KMS-11 (cell line): ENCODE measurements around the gene GUCA1C.

Experiments
- H2AFZ ChIP-seq: fragments of 200-600 bp; sonication (generic); 2 replicates; pipeline ENCODE4 v1.6.1; 2016; ENCODE audit warnings: antibody characterized with exemption, mixed run types, low read depth
- H3K27ac ChIP-seq: fragments of 200-600 bp; sonication (generic); 2 replicates; pipeline ENCODE4 v1.6.1; 2016; ENCODE audit warnings: mild to moderate bottlenecking, mixed run types
- H3K27me3 ChIP-seq: fragments of 200-600 bp; sonication (generic); 2 replicates; pipeline ENCODE4 v1.6.1; 2017; ENCODE audit warnings: mild to moderate bottlenecking, low read depth, mixed run types, moderate library complexity; ENCODE audit not compliant: insufficient read depth
- H3K36me3 ChIP-seq: fragments of 200-600 bp; sonication (generic); 2 replicates; pipeline ENCODE4 v1.6.1; 2017; ENCODE audit warnings: mild to moderate bottlenecking, mixed run types; ENCODE audit not compliant: insufficient read depth
- H3K4me1 ChIP-seq: fragments of 200-600 bp; sonication (generic); 2 replicates; pipeline ENCODE4 v1.6.1; 2016; ENCODE audit warnings: mild to moderate bottlenecking, low read depth, mixed run types; ENCODE audit not compliant: poor library complexity, severe bottlenecking
- H3K4me2 ChIP-seq: fragments of 200-600 bp; sonication (generic); 2 replicates; pipeline ENCODE4 v1.7.0; 2016; ENCODE audit warnings: mild to moderate bottlenecking, mixed run types
- H3K4me3 ChIP-seq: fragments of 200-600 bp; sonication (generic); IDR thresholded peaks from 2 replicates; pipeline ENCODE4 v1.6.1; 2017; ENCODE audit warnings: low read depth, low read length, mixed read lengths; ENCODE audit not compliant: insufficient read depth
- H3K79me2 ChIP-seq: fragments of 200-600 bp; sonication (generic); 2 replicates; pipeline ENCODE4 v1.6.1; 2016; ENCODE audit warnings: low read depth, mixed run types; ENCODE audit not compliant: insufficient read depth
- H3K9ac ChIP-seq: fragments of 200-600 bp; sonication (generic); 2 replicates; pipeline ENCODE4 v1.6.1; 2016; ENCODE audit warnings: mild to moderate bottlenecking, mixed run types
- H4K20me1 ChIP-seq: fragments of 200-600 bp; sonication (generic); 2 replicates; pipeline ENCODE4 v1.6.1; 2016; ENCODE audit warnings: mild to moderate bottlenecking, mixed run types; ENCODE audit not compliant: insufficient read depth
- CTCF ChIP-seq: fragments of 200-600 bp; sonication (generic); conservative IDR thresholded peaks from 2 replicates; pipeline ENCODE4 v1.6.1; 2017; ENCODE audit warnings: low read depth, mild to moderate bottlenecking, antibody characterized with exemption, low read length, moderate library complexity, mixed read lengths

GUCA1C gene

GRCh38 chr3:108953700-108954099, at the start of gene GUCA1C:
TSS of gene GUCA1C (minus strand) at chr3:108953879. CDS start at chr3:108953762, 117 bp downstream.
- H3K4me3 ChIP-seq: no peak within 1 kb of the TSS
- H3K36me3 ChIP-seq: no peaks in the 10 kb centered on the region
- no peaks in the 10 kb centered on the region for H3K4me1 ChIP-seq
- H2AFZ ChIP-seq: no peak within 1 kb of the TSS
- TF ChIP-seq CTCF: no peak
- H3K4me2 ChIP-seq: no peak within 1 kb of the TSS
- no peak within 1 kb of the TSS for H3K9ac ChIP-seq
- no peak within 1 kb of the TSS for H3K27ac ChIP-seq
- no peaks in the 10 kb centered on the region for H4K20me1 ChIP-seq
- no peaks in the 10 kb centered on the region for H3K79me2 ChIP-seq
- no peaks in the 10 kb centered on the region for H3K27me3 ChIP-seq

- no peaks in the 10 kb centered on the region for H3K27me3 ChIP-seq
These were observed 44.8 kb upstream of the GUCA1C start for GRCh38 chr3:108998436-108998835.

GRCh38 chr3:108985844-108986243, 32.2 kb upstream of the GUCA1C start:
- H2AFZ ChIP-seq: no peak overlapping the region
- H3K9ac ChIP-seq: no peak overlapping the region
- no peaks in the 10 kb centered on the region for H4K20me1 ChIP-seq
- H3K27me3 ChIP-seq: no peaks in the 10 kb centered on the region
- H3K4me2 ChIP-seq: no peak overlapping the region
- no peak for TF ChIP-seq CTCF
- no peaks in the 10 kb centered on the region for H3K79me2 ChIP-seq
- no peaks in the 10 kb centered on the region for H3K4me1 ChIP-seq
- no peak overlapping the region for H3K27ac ChIP-seq
- H3K36me3 ChIP-seq: no peaks in the 10 kb centered on the region
- no peak overlapping the region for H3K4me3 ChIP-seq

More at GRCh38 chr3:108998436-108998835, 44.8 kb upstream of the GUCA1C start:
- no peaks in the 10 kb centered on the region for H3K4me1 ChIP-seq
- no peaks in the 10 kb centered on the region for H4K20me1 ChIP-seq
- H3K27ac ChIP-seq: no peak overlapping the region
- no peak overlapping the region for H3K9ac ChIP-seq
- no peak overlapping the region for H3K4me2 ChIP-seq
- no peaks in the 10 kb centered on the region for H3K79me2 ChIP-seq
- no peaks in the 10 kb centered on the region for H3K36me3 ChIP-seq
- TF ChIP-seq CTCF: no peak
- no peak overlapping the region for H2AFZ ChIP-seq
- H3K4me3 ChIP-seq: no peak overlapping the region

- Histone ChIP-seq H4K20me1 (no peaks in the 10 kb centered on the region), H3K4me3 (no peak overlapping the region), H3K79me2 (no peaks in the 10 kb centered on the region), H3K9ac (no peak overlapping the region), H2AFZ (no peak overlapping the region), H3K36me3 (no peaks in the 10 kb centered on the region), H3K27ac (no peak overlapping the region), H3K4me1 (no peaks in the 10 kb centered on the region), H3K4me2 (no peak overlapping the region), H3K27me3 (no peaks in the 10 kb centered on the region)
- no peak for TF ChIP-seq CTCF
These were observed 29.4 kb upstream of the GUCA1C start for GRCh38 chr3:108983051-108983450.
